H1 (cell line): ENCODE results near the gene PTCH2. TPM values are rescaled to one million over a fixed set of nuclear protein-coding genes. Genes with fewer than 3 reads are reported as not detected.

Experiments used
- CEBPB ChIP-seq: IDR thresholded peaks from 2 replicates; pipeline ENCODE4 v1.6.1; 2012; ENCODE audit warnings: low read depth, low read length
- CTCF ChIP-seq, 3 experiments: IDR thresholded peaks; 1 replicate in 2 of 3; 2 replicates in 1 of 3; pipeline versions ENCODE4 v1.5.1 to v1.6.1; 2011; ENCODE audit warnings: low read length in 3 of 3, mild to moderate bottlenecking in 3 of 3, inconsistent platforms in 2 of 3, low read depth in 1 of 3, moderate library complexity in 1 of 3; ENCODE audit not compliant: insufficient read depth in 1 of 3; ENCODE audit errors: control extremely low read depth in 1 of 3
- HDAC2 ChIP-seq, 2 experiments: fragments of 300-600 bp in 1 of 2; sonication (generic) in 1 of 2; IDR thresholded peaks; 2 replicates each; pipeline ENCODE4 v1.6.1; 2011 to 2012; ENCODE audit warnings: low read depth in 2 of 2, low read length in 2 of 2, mild to moderate bottlenecking in 2 of 2, moderate library complexity in 2 of 2, borderline replicate concordance in 1 of 2, inconsistent platforms in 1 of 2
- SIX5 ChIP-seq: IDR thresholded peaks from 2 replicates; pipeline ENCODE4 v1.6.1; 2011; ENCODE audit warnings: mild to moderate bottlenecking, low read depth, low read length
- TAF1 ChIP-seq: IDR thresholded peaks from 2 replicates; pipeline ENCODE4 v1.6.1; 2011; ENCODE audit warnings: mild to moderate bottlenecking, low read depth, low read length
- TEAD4 ChIP-seq: IDR thresholded peaks from 2 replicates; pipeline ENCODE4 v1.6.1; 2012; ENCODE audit warnings: low read depth, low read length, inconsistent platforms, mixed read lengths
- polyA plus RNA-seq, 7 experiments: library from polyadenylated mRNA; depleted of rRNA in 3 of 7; stranded (reverse) in 5 of 7; unstranded in 2 of 7; fragments of >200 nt in 5 of 7; fragments of 200-250 nt in 2 of 7; gene quantifications; 1 replicate in 5 of 7; 2 replicates in 1 of 7; 4 replicates in 1 of 7; pipeline versions ENCODE4 v1.2.1 to v1.2.3, GENCODE V29; 2011 to 2013; ENCODE audit warnings: missing spikeins in 2 of 7, mixed read lengths in 2 of 7
- total RNA-seq: library from RNA; stranded (reverse); fragmentation: NEBNext Ultra II Directional; extraction: Animal tissue kit (Norgen Biotek cat#: 25700); gene quantifications from 2 replicates; pipeline ENCODE4 v1.2.1, GENCODE V29; 2021

Gene PTCH2
- total and polyA plus RNA-seq, 2 of the 8 experiments (the other 6 are each of a cell fraction or from before 2014, with no cell fraction given): 0.35 to 1.2 TPM

DNA sequence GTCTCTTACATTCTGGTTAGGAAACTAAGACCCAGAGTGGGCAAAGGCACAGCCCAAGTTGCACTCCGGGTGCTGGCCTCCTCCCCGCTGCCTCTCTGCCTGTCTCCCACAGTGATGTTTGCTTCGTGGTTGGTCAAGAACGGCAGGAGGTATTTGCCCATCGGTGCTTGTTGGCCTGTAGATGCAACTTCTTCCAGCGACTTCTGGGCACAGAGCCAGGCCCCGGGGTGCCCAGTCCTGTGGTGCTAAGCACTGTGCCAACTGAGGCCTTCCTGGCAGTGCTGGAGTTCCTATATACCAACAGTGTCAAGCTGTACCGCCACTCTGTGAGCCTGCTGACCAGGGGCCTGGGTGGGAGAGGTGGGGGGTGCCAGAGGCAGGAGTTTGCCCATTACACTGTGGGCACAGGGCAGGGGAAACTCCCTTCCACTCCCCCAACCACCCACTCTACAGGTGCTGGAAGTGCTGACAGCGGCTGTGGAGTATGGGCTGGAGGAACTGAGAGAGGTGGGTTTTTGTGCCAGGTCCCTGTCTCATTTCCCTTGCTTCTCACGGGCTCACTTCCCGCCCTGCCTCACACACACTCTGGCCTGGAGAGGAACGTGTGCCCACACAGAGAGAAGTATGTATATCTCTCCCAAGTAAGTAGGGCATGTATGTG is 32.8 kb downstream of the PTCH2 start (continued):
- TF ChIP-seq HDAC2 (IDR thresholded peaks at IDR 0.05; ENCODE audit: borderline replicate concordance in 1 of 2, low read depth in 2 of 2, low read length in 2 of 2): no peak
- no peak for TF ChIP-seq CTCF (IDR thresholded peaks at IDR 0.05; ENCODE audit: control extremely low read depth in 1 of 3, insufficient read depth in 1 of 3, low read depth in 1 of 3, low read length in 3 of 3)
- no peak for TF ChIP-seq CEBPB
- no peak for TF ChIP-seq SIX5
- no peak for TF ChIP-seq TEAD4
- TF ChIP-seq TAF1: no peak
- TF ChIP-seq, all 59 proteins: peak for 0
